ENCODE measurements around the gene NFYA. TPM values are rescaled to one million over a fixed set of nuclear protein-coding genes. Genes with fewer than 3 reads are reported as not detected.

NFYA gene
- total and polyA plus RNA-seq, 3 donors from 2014 or later = 70.6 to 87.7 (median 82.0) TPM

DNA sequence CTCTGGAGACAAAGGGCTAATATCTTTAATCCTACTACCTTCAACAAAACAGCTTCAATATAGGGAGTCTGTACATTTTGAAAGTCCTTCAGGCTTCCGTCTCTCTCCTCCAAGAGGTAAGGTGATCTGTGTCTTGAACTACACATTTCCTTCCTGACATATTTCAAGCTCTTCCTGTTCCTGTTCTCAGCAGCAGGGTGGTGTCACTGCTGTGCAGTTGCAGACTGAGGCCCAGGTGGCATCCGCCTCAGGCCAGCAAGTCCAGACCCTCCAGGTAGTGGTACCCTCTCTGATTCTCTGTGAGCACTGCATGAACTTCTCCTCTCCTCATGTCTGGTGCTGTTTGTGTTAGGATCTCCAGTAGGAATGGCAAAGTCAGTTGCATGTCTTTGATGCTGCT lies 7.8 kb downstream of the NFYA start:
- no peak for DNase-seq
- H3K36me3 ChIP-seq (ENCODE audit: low read depth, missing control alignments) = no peaks in the 10 kb centered on the region

DNA sequence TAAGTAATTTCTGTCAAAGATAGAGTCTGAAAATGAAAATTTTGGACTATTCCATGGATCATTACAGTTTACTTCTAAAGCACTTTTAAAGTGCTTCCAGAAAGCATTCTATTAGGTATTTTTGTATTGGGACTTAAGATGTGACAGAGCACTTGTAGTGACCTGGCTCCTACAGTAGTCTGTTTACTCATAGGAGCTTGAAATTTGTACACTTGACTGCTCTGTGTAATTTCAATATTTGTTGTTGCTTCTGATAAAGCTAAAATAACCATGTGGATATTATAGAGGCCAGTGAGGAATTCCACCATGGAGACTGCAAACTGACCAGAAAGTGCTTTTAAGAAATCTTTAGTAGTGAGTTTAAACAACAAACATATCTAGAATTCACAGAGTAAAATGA lies 10.3 kb downstream of the NFYA start:
- TF ChIP-seq, protein P1, sequence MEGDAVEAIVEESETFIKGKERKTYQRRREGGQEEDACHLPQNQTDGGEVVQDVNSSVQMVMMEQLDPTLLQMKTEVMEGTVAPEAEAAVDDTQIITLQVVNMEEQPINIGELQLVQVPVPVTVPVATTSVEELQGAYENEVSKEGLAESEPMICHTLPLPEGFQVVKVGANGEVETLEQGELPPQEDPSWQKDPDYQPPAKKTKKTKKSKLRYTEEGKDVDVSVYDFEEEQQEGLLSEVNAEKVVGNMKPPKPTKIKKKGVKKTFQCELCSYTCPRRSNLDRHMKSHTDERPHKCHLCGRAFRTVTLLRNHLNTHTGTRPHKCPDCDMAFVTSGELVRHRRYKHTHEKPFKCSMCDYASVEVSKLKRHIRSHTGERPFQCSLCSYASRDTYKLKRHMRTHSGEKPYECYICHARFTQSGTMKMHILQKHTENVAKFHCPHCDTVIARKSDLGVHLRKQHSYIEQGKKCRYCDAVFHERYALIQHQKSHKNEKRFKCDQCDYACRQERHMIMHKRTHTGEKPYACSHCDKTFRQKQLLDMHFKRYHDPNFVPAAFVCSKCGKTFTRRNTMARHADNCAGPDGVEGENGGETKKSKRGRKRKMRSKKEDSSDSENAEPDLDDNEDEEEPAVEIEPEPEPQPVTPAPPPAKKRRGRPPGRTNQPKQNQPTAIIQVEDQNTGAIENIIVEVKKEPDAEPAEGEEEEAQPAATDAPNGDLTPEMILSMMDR (IDR thresholded peaks at IDR 0.05) = no peak
- no peak for TF ChIP-seq POLR2A (IDR thresholded peaks at IDR 0.05)
- DNase-seq = no peak
- H3K4me3 ChIP-seq = no peak overlapping the region
- H3K27me3 ChIP-seq = no peaks in the 10 kb centered on the region
- H3K27ac ChIP-seq = no peak overlapping the region
- H3K36me3 ChIP-seq (ENCODE audit: low read depth, missing control alignments) = no peaks in the 10 kb centered on the region
- H3K4me1 ChIP-seq = no peaks in the 10 kb centered on the region
- H3K9me3 ChIP-seq = no peaks in the 10 kb centered on the region
- intact Hi-C loops (cut with DNase I; ENCODE audit: low total_unique reads) = no loop called here

More for the DNA sequence above, 7.8 kb downstream of the NFYA start:
- no peaks in the 10 kb centered on the region for H3K9me3 ChIP-seq
- no peak overlapping the region for H3K4me3 ChIP-seq
- TF ChIP-seq, protein P1 (IDR thresholded peaks at IDR 0.05) = no peak
- no peak for TF ChIP-seq POLR2A (IDR thresholded peaks at IDR 0.05)
- WGBS, 2 donors = 92 to 97% methylated on average over 2 of the region's 2 CpGs
- intact Hi-C loops (cut with DNase I; ENCODE audit: low total_unique reads) = no loop called here
- no peaks in the 10 kb centered on the region for H3K27me3 ChIP-seq
- no peaks in the 10 kb centered on the region for H3K4me1 ChIP-seq
- H3K27ac ChIP-seq = no peak overlapping the region

DNA sequence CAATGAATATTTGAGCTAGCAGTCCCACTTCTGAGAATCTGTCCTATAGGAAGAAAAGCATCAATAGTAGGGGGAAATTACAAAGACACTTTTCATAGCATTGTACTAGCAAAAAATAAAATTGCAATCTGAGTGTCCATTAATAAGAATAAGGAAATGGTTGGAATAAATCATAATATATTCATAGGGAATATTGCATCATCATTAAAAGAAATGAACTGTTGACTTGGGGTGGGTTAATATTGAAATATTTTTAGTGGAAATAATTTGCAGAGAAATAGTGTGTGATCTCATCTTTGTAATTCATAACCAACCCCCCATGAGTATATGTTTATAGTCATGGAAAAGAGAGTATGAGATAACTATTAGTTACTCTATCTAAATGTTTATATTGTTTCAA lies 12.4 kb downstream of the NFYA start:
- no peaks in the 10 kb centered on the region for H3K27me3 ChIP-seq
- H3K36me3 ChIP-seq (ENCODE audit: low read depth, missing control alignments) = no peaks in the 10 kb centered on the region
- no peak for DNase-seq
- no peak for TF ChIP-seq POLR2A (IDR thresholded peaks at IDR 0.05)
- TF ChIP-seq, protein P1 (IDR thresholded peaks at IDR 0.05) = no peak
- H3K27ac ChIP-seq = no peak overlapping the region
- H3K4me1 ChIP-seq = no peaks in the 10 kb centered on the region
- no peaks in the 10 kb centered on the region for H3K9me3 ChIP-seq
- H3K4me3 ChIP-seq = no peak overlapping the region
- intact Hi-C loops (cut with DNase I; ENCODE audit: low total_unique reads) = no loop called here

DNA sequence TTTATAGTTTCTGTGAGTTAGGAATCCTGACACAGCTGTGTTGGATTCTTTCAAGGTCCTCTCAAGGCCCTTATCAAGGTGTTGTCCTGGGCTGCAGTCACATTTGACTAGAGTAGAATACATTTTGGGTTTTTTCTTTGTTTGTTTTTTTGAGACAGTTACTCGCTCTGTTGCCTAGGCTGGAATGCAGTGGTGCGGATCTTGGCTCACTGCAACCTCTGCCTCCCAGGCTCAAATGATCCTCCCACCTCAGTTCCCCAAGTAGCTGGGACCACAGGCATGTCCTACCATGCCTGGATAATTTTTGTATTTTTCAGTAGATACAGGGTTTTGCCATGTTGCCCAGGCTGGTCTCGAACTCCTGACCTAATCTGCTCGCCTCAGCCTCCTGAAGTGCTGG lies 15.7 kb downstream of the NFYA start:
- TF ChIP-seq POLR2A (IDR thresholded peaks at IDR 0.05) = no peak
- TF ChIP-seq, protein P1 (IDR thresholded peaks at IDR 0.05) = no peak
- H3K9me3 ChIP-seq = no peaks in the 10 kb centered on the region
- no peak overlapping the region for H3K4me3 ChIP-seq
- H3K27me3 ChIP-seq = no peaks in the 10 kb centered on the region
- no peak overlapping the region for H3K27ac ChIP-seq
- WGBS, 2 donors = 71 to 72% methylated on average over 4 of the region's 4 CpGs
- intact Hi-C loops (cut with DNase I; ENCODE audit: low total_unique reads) = no loop called here
- no peaks in the 10 kb centered on the region for H3K4me1 ChIP-seq
- DNase-seq = no peak
- H3K36me3 ChIP-seq (ENCODE audit: low read depth, missing control alignments) = no peaks in the 10 kb centered on the region

DNA sequence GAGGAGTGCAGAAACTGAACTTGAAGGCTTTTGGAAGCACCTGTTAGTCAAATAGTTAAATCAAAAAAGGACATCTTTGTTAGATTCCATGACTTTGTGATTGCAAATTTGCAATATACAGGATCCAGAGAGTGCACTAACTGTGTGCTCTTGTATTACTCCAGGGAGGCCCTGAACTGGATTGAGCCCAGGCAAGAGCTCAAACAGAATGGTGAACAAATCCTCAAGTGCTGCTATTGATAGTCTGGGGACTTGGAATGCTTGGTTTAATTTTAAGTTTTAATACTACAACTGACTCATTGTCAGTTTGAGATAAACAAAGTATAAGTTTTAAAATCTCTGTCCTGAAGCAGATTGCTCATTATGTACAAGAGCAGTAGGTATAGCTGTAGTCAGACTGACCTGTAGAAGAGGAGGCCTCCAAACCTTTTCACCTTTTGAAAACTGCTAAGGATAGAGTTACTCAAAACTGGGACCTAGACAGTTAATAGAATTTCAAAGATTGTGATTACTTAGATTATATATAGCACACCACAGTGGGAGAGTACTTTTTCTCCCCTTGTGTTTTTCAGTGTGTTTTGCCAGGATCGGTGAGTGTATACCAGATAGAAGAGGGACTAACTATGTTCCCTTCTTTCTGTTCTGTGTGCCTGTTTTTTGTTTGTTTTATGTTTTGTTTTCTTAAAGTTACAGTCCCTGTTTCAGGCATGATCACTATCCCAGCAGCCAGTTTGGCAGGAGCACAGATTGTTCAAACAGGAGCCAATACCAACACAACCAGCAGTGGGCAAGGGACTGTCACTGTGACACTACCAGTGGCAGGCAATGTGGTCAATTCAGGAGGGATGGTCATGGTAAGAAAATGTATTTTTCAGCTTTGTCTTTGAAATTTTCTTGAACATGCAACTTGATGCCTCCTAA lies 18.3 kb downstream of the NFYA start:
- no peaks in the 10 kb centered on the region for H3K27me3 ChIP-seq
- no peak overlapping the region for H3K27ac ChIP-seq
- no peak for TF ChIP-seq POLR2A (IDR thresholded peaks at IDR 0.05)
- TF ChIP-seq, protein P1 (IDR thresholded peaks at IDR 0.05) = no peak
- DNase-seq = no peak
- no peaks in the 10 kb centered on the region for H3K36me3 ChIP-seq (ENCODE audit: low read depth, missing control alignments)
- H3K4me3 ChIP-seq = no peak overlapping the region
- WGBS, 2 donors = 52 to 59% methylated on average over 1 of the region's 1 CpG
- no peaks in the 10 kb centered on the region for H3K4me1 ChIP-seq
- H3K9me3 ChIP-seq = no peaks in the 10 kb centered on the region
- intact Hi-C loops (cut with DNase I; ENCODE audit: low total_unique reads) = no loop called here

Measured in testis (tissue), 3 donors.